ENCODE results near the gene DENND1A. TPM values are rescaled to one million over a fixed set of nuclear protein-coding genes. Genes with fewer than 3 reads are reported as not detected.

Gene DENND1A
- total RNA-seq, 1 donor from 2014 or later: 25.2 TPM

DNA sequence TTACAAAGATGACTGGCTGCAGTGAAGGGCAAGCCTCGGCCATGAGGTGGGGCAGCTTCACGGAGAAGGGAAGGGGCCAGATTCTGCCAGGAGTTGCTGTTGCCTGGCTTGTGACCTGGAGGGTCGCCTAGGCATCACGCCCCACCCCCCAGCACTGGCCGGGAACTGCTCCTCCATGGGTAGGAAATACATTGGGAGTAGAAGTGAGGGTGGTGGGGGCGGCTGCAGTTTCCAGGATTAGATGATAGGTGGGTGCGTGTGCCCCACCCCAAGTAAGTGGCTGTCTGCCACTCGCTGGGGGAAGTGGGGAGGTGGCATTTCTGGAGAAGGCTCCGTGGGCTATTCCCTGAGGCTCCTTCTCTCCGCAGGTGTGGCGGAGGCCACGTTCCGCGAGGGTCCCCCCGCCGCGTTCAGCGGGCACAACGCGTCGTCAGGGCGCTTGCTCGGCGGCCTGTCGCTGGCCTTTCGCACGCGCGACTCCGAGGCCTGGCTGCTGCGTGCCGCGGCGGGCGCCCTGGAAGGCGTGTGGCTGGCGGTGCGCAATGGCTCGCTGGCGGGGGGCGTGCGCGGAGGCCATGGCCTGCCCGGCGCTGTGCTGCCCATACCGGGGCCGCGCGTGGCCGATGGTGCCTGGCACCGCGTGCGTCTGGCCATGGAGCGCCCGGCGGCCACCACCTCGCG, 557.0 kb downstream of the DENND1A start:
- intact Hi-C loops (cut with micrococcal nuclease): no loop called here
- ATAC-seq (ENCODE audit: low read depth) (no peak), DNase-seq (no peak)
- H3K36me3 Mint-ChIP-seq (ENCODE audit: low read depth): no peaks in the 10 kb centered on the region
- H3K27me3 Mint-ChIP-seq: peaks cover 25% of the 10 kb centered on the region
- H3K4me1 Mint-ChIP-seq: peaks cover 9% of the 10 kb centered on the region
- POLR2A ChIA-PET: no interaction called here
- no peak overlapping the region for H3K27ac Mint-ChIP-seq
- CTCF ChIA-PET: no interaction called here
- no peak for TF ChIP-seq CTCF (IDR thresholded peaks at IDR 0.05)
- no peaks in the 10 kb centered on the region for H3K9me3 Mint-ChIP-seq
- peak overlapping the region; percentile 46 for H3K4me3 Mint-ChIP-seq

- H3K27ac Mint-ChIP-seq: no peak overlapping the region
- H3K4me1 Mint-ChIP-seq: peaks cover 9% of the 10 kb centered on the region
- no peaks in the 10 kb centered on the region for H3K9me3 Mint-ChIP-seq
- H3K36me3 Mint-ChIP-seq (ENCODE audit: low read depth): no peaks in the 10 kb centered on the region
- no peak for TF ChIP-seq CTCF (IDR thresholded peaks at IDR 0.05)
- DNase-seq: no peak
- no peak for ATAC-seq (ENCODE audit: low read depth)
- H3K27me3 Mint-ChIP-seq: peaks cover 25% of the 10 kb centered on the region
- POLR2A ChIA-PET: no interaction called here
- CTCF ChIA-PET: no interaction called here
- peak overlapping the region; percentile 46 for H3K4me3 Mint-ChIP-seq
- intact Hi-C loops (cut with micrococcal nuclease): no loop called here
Observed at GRCh38 chr9:123371805-123372590, 557.9 kb downstream of the DENND1A start.

DNA sequence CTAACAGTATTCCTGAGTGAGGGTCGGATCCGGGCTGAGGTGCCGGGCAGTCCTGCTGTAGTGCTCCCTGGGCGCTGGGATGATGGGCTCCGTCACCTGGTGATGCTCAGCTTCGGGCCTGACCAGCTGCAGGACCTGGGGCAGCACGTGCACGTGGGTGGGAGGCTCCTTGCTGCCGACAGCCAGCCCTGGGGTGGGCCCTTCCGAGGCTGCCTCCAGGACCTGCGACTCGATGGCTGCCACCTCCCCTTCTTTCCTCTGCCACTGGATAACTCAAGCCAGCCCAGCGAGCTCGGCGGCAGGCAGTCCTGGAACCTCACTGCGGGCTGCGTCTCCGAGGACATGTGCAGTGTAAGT, 558.7 kb downstream of the DENND1A start:
- ChIA-PET CTCF (no interaction called here), POLR2A (no interaction called here)
- Mint-ChIP-seq H3K27ac (no peak overlapping the region), H3K4me3 (no peak overlapping the region), H3K36me3 (ENCODE audit: low read depth) (no peaks in the 10 kb centered on the region), H3K27me3 (peaks cover 25% of the 10 kb centered on the region), H3K4me1 (peaks cover 9% of the 10 kb centered on the region), H3K9me3 (no peaks in the 10 kb centered on the region)
- no peak for TF ChIP-seq CTCF (IDR thresholded peaks at IDR 0.05)
- DNase-seq (no peak), ATAC-seq (ENCODE audit: low read depth) (no peak)
- intact Hi-C loops (cut with micrococcal nuclease): no loop called here

GRCh38 chr9:123370526-123371227, 559.2 kb downstream of the DENND1A start:
- Mint-ChIP-seq H3K9me3 (no peaks in the 10 kb centered on the region), H3K4me1 (peaks cover 9% of the 10 kb centered on the region), H3K4me3 (no peak overlapping the region), H3K27me3 (peaks cover 25% of the 10 kb centered on the region), H3K36me3 (ENCODE audit: low read depth) (no peaks in the 10 kb centered on the region), H3K27ac (no peak overlapping the region)
- intact Hi-C loops (cut with micrococcal nuclease): no loop called here
- ATAC-seq (ENCODE audit: low read depth) (no peak), DNase-seq (no peak)
- ChIA-PET POLR2A (no interaction called here), CTCF (no interaction called here)
- TF ChIP-seq CTCF (IDR thresholded peaks at IDR 0.05): no peak

- no peak overlapping the region for H3K27ac Mint-ChIP-seq
Observed at GRCh38 chr9:123370108-123370507, 559.8 kb downstream of the DENND1A start.

More at GRCh38 chr9:123370108-123370507, 559.8 kb downstream of the DENND1A start:
- ChIA-PET POLR2A (no interaction called here), CTCF (no interaction called here)
- TF ChIP-seq CTCF (IDR thresholded peaks at IDR 0.05): no peak
- Mint-ChIP-seq H3K4me3 (no peak overlapping the region), H3K9me3 (no peaks in the 10 kb centered on the region), H3K27me3 (peaks cover 23% of the 10 kb centered on the region), H3K4me1 (peaks cover 9% of the 10 kb centered on the region), H3K36me3 (ENCODE audit: low read depth) (no peaks in the 10 kb centered on the region)
- DNase-seq (no peak), ATAC-seq (ENCODE audit: low read depth) (no peak)
- intact Hi-C loops (cut with micrococcal nuclease): no loop called here

Measured in activated B cell treated with CpG ODN at 0.5 μM for 24 hours (primary cell).